ENCODE results near the gene BANF1. TPM values are rescaled to one million over a fixed set of nuclear protein-coding genes. Genes with fewer than 3 reads are reported as not detected.

The BANF1 gene
- total RNA-seq, 1 experiment from 2014 or later, result 386 TPM

GRCh38 chr11:66050581-66051231 lies 48.4 kb downstream of the BANF1 start:
- CTCF ChIA-PET, result interaction anchor here (0.6 kb wide), 5 partner anchors 12 to 369 kb away, joined by 3 to 9 read pairs (median 4); partner anchors contain the start of gene FIBP

GRCh38 chr11:66051371-66051765 lies 49.1 kb downstream of the BANF1 start:
- Histone ChIP-seq H3K4me2 (peak overlapping the region; percentile 96), H4K20me1 (ENCODE audit: insufficient read depth) (peaks cover 11% of the 10 kb centered on the region; the same call in 1 of the 2 replicates), H3K79me2 (ENCODE audit: low read depth) (peaks cover 38% of the 10 kb centered on the region), H3K4me3 (peak overlapping the region; percentile 99), H3F3A (ENCODE audit: insufficient read depth, low read depth) (peaks cover 28% of the 10 kb centered on the region), H3K9me3 (ENCODE audit: insufficient read depth, low read depth) (no peaks in the 10 kb centered on the region), H3K27ac (peak overlapping the region; percentile 75), H3K9me2 (ENCODE audit: insufficient read depth) (no peaks in the 10 kb centered on the region), H2AFZ (peak overlapping the region; percentile 97), H3K27me3 (ENCODE audit: insufficient read depth, low read depth) (no peaks in the 10 kb centered on the region), H3K36me3 (ENCODE audit: low read depth) (peaks cover 22% of the 10 kb centered on the region), H3K4me1 (replicated peaks; ENCODE audit: insufficient read depth) (peaks cover 20% of the 10 kb centered on the region)
- TF ChIP-seq CTCF (conservative IDR thresholded peaks at IDR 0.05), result no peak
- TF ChIP-seq EZH2 (IDR thresholded peaks at IDR 0.05; ENCODE audit: low read depth), result no peak
- ChIA-PET POLR2A (ENCODE audit: unreplicated experiment) (interaction anchor here (0.6 to 0.7 kb wide), 6 partner anchors 14 to 338 kb away, joined by 4 to 11 read pairs (median 6); partner anchors contain the start of gene CATSPER1), CTCF (interaction anchor here (0.6 kb wide), 3 partner anchors 29 to 163 kb away, joined by 3 to 9 read pairs (median 4); partner anchors contain the start of gene FIBP)
- BruUV-seq (replicated peaks), result TSS peak; percentile 99
- DNase-seq, result no peak
- intact Hi-C loops (cut with micrococcal nuclease; ENCODE audit: unreplicated experiment), result loop anchor here (5.0 kb wide), 1 partner anchor 479 kb away; the partner anchor contains the start of genes FAM89B and ZNRD2

More at GRCh38 chr11:66050581-66051231, 48.4 kb downstream of the BANF1 start:
- Histone ChIP-seq H3K4me1 (replicated peaks; ENCODE audit: insufficient read depth) (peaks cover 20% of the 10 kb centered on the region), H2AFZ (peak overlapping the region; percentile 97), H3K27ac (peak overlapping the region; percentile 75), H4K20me1 (ENCODE audit: insufficient read depth) (peaks cover 11% of the 10 kb centered on the region; the same call in 1 of the 2 replicates), H3K9me2 (ENCODE audit: insufficient read depth) (no peaks in the 10 kb centered on the region), H3K27me3 (ENCODE audit: insufficient read depth, low read depth) (no peaks in the 10 kb centered on the region), H3K4me3 (peak overlapping the region; percentile 99; the same call in 1 of the 2 replicates), H3K36me3 (ENCODE audit: low read depth) (peaks cover 16% of the 10 kb centered on the region), H3K4me2 (peak overlapping the region; percentile 96), H3K9me3 (ENCODE audit: insufficient read depth, low read depth) (no peaks in the 10 kb centered on the region), H3F3A (ENCODE audit: insufficient read depth, low read depth) (peaks cover 27% of the 10 kb centered on the region), H3K79me2 (ENCODE audit: low read depth) (peaks cover 36% of the 10 kb centered on the region)
- TF ChIP-seq CTCF (conservative IDR thresholded peaks at IDR 0.05) (no peak), EZH2 (IDR thresholded peaks at IDR 0.05; ENCODE audit: low read depth) (no peak)
- POLR2A ChIA-PET (ENCODE audit: unreplicated experiment), result interaction anchor here (0.7 kb wide), 2 partner anchors 338 to 759 kb away, joined by 5 read pairs; no protein-coding TSS in a partner anchor
- intact Hi-C loops (cut with micrococcal nuclease; ENCODE audit: unreplicated experiment), result loop anchor here (5.0 kb wide), 1 partner anchor 478 kb away; the partner anchor contains the start of genes FAM89B and ZNRD2
- no TSS peak for BruUV-seq (replicated peaks)
- DNase-seq, result no peak

- Histone ChIP-seq H3K27ac (peak within 1 kb of the TSS; percentile 75), H3K4me3 (peak within 1 kb of the TSS; percentile 99), H3K9me3 (ENCODE audit: insufficient read depth, low read depth) (no peaks in the 10 kb centered on the region), H3K27me3 (ENCODE audit: insufficient read depth, low read depth) (no peaks in the 10 kb centered on the region), H3K36me3 (ENCODE audit: low read depth) (peaks cover 27% of the 10 kb centered on the region), H3K9me2 (ENCODE audit: insufficient read depth) (no peaks in the 10 kb centered on the region), H3K79me2 (ENCODE audit: low read depth) (peaks cover 38% of the 10 kb centered on the region), H3K4me1 (replicated peaks; ENCODE audit: insufficient read depth) (peaks cover 20% of the 10 kb centered on the region), H4K20me1 (ENCODE audit: insufficient read depth) (peaks cover 11% of the 10 kb centered on the region; the same call in 1 of the 2 replicates), H3F3A (ENCODE audit: insufficient read depth, low read depth) (peaks cover 29% of the 10 kb centered on the region), H2AFZ (peak within 1 kb of the TSS; percentile 97), H3K4me2 (peak within 1 kb of the TSS; percentile 96)
- DNase-seq, result peak; percentile 98 to 99
- POLR2A ChIA-PET (ENCODE audit: unreplicated experiment), result interaction anchor here (0.5 to 0.7 kb wide), 10 partner anchors 14 to 458 kb away, joined by 3 to 23 read pairs (median 6); partner anchors contain the start of gene CATSPER1
- no peak for TF ChIP-seq CTCF (conservative IDR thresholded peaks at IDR 0.05)
- TF ChIP-seq EZH2 (IDR thresholded peaks at IDR 0.05; ENCODE audit: low read depth), result no peak
- intact Hi-C loops (cut with micrococcal nuclease; ENCODE audit: unreplicated experiment), result loop anchor here (2.0 to 5.0 kb wide), 3 partner anchors 39 to 480 kb away; partner anchors contain the start of genes BANF1, CST6, EIF1AD and FAM89B
- BruUV-seq (replicated peaks), result no TSS peak
- CTCF ChIA-PET, result interaction anchor here (0.6 kb wide), 2 partner anchors 30 to 176 kb away, joined by 3 to 7 read pairs; no protein-coding TSS in a partner anchor
Measured at GRCh38 chr11:66051766-66052663, 49.7 kb downstream of the BANF1 start, which contains the start of gene SF3B2. TSS of gene SF3B2 (plus strand) at chr11:66052364. CDS start at chr11:66052385, 21 bp downstream.
